Neural cell (in vitro differentiated cells): ENCODE data around the gene EPN1. TPM values are rescaled to one million over a fixed set of nuclear protein-coding genes. Genes with fewer than 3 reads are reported as not detected.
"Not testable (repeated sequence)": the region's sequence is repeated elsewhere in the genome, so short reads cannot be mapped to it uniquely, and the experiment has no call there.

ENCODE experiments used
- H2AFZ ChIP-seq: fragments of 200-600, 300-800 bp; sonication (generic), shearing (Covaris generic); 2 replicates; pipeline ENCODE4 v1.6.0; 2014; ENCODE audit warnings: low read depth, mild to moderate bottlenecking, antibody characterized with exemption, low read length, moderate library complexity
- H3F3A ChIP-seq: fragments of 200-600 bp; shearing (Covaris generic); 2 replicates; pipeline ENCODE4 v1.6.1; 2016; ENCODE audit warnings: mild to moderate bottlenecking, moderate library complexity, mixed read lengths, antibody characterized with exemption, low read length; ENCODE audit not compliant: insufficient read depth, poor library complexity, severe bottlenecking
- H3K27ac ChIP-seq: fragments of 200-600, 300-800 bp; sonication (generic), shearing (Covaris generic); 2 replicates; pipeline ENCODE4 v1.5.1; 2014; ENCODE audit warnings: mild to moderate bottlenecking, low read length, moderate library complexity
- H3K27me3 ChIP-seq: fragments of 300-800, 200-600 bp; sonication (generic), shearing (Covaris generic); 2 replicates; pipeline ENCODE4 v1.6.0; 2014; ENCODE audit warnings: mild to moderate bottlenecking, low read depth, low read length, moderate library complexity; ENCODE audit not compliant: insufficient read depth
- H3K36me3 ChIP-seq: fragments of 300-800, 200-600 bp; sonication (generic), shearing (Covaris generic); 2 replicates; pipeline ENCODE4 v1.5.1; 2014; ENCODE audit warnings: mild to moderate bottlenecking, antibody characterized with exemption, low read length, moderate library complexity; ENCODE audit not compliant: insufficient read depth
- H3K4me2 ChIP-seq: fragments of 300-800, 200-600 bp; sonication (generic), shearing (Covaris generic); 2 replicates; pipeline ENCODE4 v1.6.0; 2014; ENCODE audit warnings: mild to moderate bottlenecking, low read length
- H3K4me3 ChIP-seq: fragments of 300-800, 200-600 bp; sonication (generic), shearing (Covaris generic); 2 replicates; pipeline ENCODE4 v1.5.1; 2014; ENCODE audit warnings: mild to moderate bottlenecking, low read length, moderate library complexity
- H3K79me2 ChIP-seq: fragments of 200-600 bp; shearing (Covaris generic); replicated peaks from 2 replicates; pipeline ENCODE4 v1.6.0; 2014; ENCODE audit warnings: mild to moderate bottlenecking, low read length, moderate library complexity; ENCODE audit not compliant: insufficient read depth
- H3K9ac ChIP-seq: fragments of 300-800, 200-600 bp; sonication (generic), shearing (Covaris generic); 2 replicates; pipeline ENCODE4 v1.6.1; 2016; ENCODE audit warnings: mild to moderate bottlenecking, low read length, mixed read lengths
- H3K9me2 ChIP-seq: fragments of 200-600 bp; shearing (Covaris generic); 2 replicates; pipeline ENCODE4 v1.6.1; 2016; ENCODE audit warnings: mild to moderate bottlenecking, low read length, mixed read lengths; ENCODE audit not compliant: insufficient read depth
- H3K9me3 ChIP-seq: fragments of 200-600, 300-800 bp; sonication (generic), shearing (Covaris generic); 2 replicates; pipeline ENCODE4 v1.6.1; 2016; ENCODE audit warnings: mild to moderate bottlenecking, mixed run types, low read length, moderate library complexity, mixed read lengths
- H4K20me1 ChIP-seq: fragments of 200-600 bp; shearing (Covaris generic); 2 replicates; pipeline ENCODE4 v1.6.1; 2016; ENCODE audit warnings: mild to moderate bottlenecking, mixed run types; ENCODE audit not compliant: insufficient read depth
- EP300 ChIP-seq: fragments of 450-650 bp; conservative IDR thresholded peaks from 2 replicates; pipeline ENCODE4 v1.6.1; 2014; ENCODE audit warnings: antibody characterized with exemption, mild to moderate bottlenecking, moderate library complexity; ENCODE audit not compliant: poor library complexity, severe bottlenecking
- EZH2 ChIP-seq: fragments of 200-600, 300-800 bp; shearing (Covaris generic), sonication (generic); IDR thresholded peaks from 2 replicates; pipeline ENCODE4 v1.6.1; 2014; ENCODE audit warnings: antibody characterized with exemption, low read length, borderline replicate concordance, mild to moderate bottlenecking; ENCODE audit not compliant: insufficient read depth, poor library complexity, severe bottlenecking
- MXI1 ChIP-seq: fragments of 450-650 bp; conservative IDR thresholded peaks from 2 replicates; pipeline ENCODE4 v1.6.1; 2014; ENCODE audit warnings: antibody characterized with exemption, mild to moderate bottlenecking; ENCODE audit not compliant: poor library complexity, severe bottlenecking
- POLR2AphosphoS5 ChIP-seq: IDR thresholded peaks from 2 replicates; pipeline ENCODE4 v1.6.1; 2012
- RAD21 ChIP-seq: fragments of 450-650 bp; conservative IDR thresholded peaks from 2 replicates; pipeline ENCODE4 v1.6.1; 2014; ENCODE audit warnings: antibody characterized with exemption, mild to moderate bottlenecking, moderate library complexity
- SMC3 ChIP-seq: fragments of 450-650 bp; conservative IDR thresholded peaks from 2 replicates; pipeline ENCODE4 v1.6.1; 2014; ENCODE audit warnings: antibody characterized with exemption, mild to moderate bottlenecking, moderate library complexity; ENCODE audit not compliant: poor library complexity
- TAF1 ChIP-seq: IDR thresholded peaks from 2 replicates; pipeline ENCODE4 v1.6.1; 2012; ENCODE audit warnings: low read depth
- polyA plus RNA-seq: library from polyadenylated mRNA; depleted of rRNA; stranded (reverse); fragments of >200 nt; gene quantifications from 2 replicates; pipeline ENCODE4 v1.2.3, GENCODE V29; 2014
- TF ChIP-seq, protein P1 (sequence below): fragments of 450-650 bp; IDR thresholded peaks from 2 replicates; pipeline ENCODE4 v1.5.1; 2014; ENCODE audit warnings: antibody characterized with exemption, mild to moderate bottlenecking, moderate library complexity; ENCODE audit not compliant: poor library complexity, severe bottlenecking
- TF ChIP-seq, protein P2 (sequence below): IDR thresholded peaks from 2 replicates; pipeline ENCODE4 v1.6.1; 2012; ENCODE audit warnings: borderline replicate concordance

Gene EPN1
- polyA plus RNA-seq, 1 donor from 2014 or later, result 21.0 TPM

- no peaks in the 10 kb centered on the region for H3K36me3 ChIP-seq
- H3K27me3 ChIP-seq, result no peaks in the 10 kb centered on the region
- H2AFZ ChIP-seq, result no peak overlapping the region
- H3K4me2 ChIP-seq, result no peak overlapping the region
- H3K9me2 ChIP-seq, result no peaks in the 10 kb centered on the region
- no peak overlapping the region for H3K9ac ChIP-seq
- no peaks in the 10 kb centered on the region for H3K9me3 ChIP-seq
- no peak overlapping the region for H3K27ac ChIP-seq
- no peaks in the 10 kb centered on the region for H4K20me1 ChIP-seq
- no peak for TF ChIP-seq SMC3
- TF ChIP-seq EZH2, result no peak
- TF ChIP-seq MXI1, result no peak
- no peak for TF ChIP-seq RAD21
- no peak for TF ChIP-seq EP300
- TF ChIP-seq TAF1, result no peak
- TF ChIP-seq, protein P1, sequence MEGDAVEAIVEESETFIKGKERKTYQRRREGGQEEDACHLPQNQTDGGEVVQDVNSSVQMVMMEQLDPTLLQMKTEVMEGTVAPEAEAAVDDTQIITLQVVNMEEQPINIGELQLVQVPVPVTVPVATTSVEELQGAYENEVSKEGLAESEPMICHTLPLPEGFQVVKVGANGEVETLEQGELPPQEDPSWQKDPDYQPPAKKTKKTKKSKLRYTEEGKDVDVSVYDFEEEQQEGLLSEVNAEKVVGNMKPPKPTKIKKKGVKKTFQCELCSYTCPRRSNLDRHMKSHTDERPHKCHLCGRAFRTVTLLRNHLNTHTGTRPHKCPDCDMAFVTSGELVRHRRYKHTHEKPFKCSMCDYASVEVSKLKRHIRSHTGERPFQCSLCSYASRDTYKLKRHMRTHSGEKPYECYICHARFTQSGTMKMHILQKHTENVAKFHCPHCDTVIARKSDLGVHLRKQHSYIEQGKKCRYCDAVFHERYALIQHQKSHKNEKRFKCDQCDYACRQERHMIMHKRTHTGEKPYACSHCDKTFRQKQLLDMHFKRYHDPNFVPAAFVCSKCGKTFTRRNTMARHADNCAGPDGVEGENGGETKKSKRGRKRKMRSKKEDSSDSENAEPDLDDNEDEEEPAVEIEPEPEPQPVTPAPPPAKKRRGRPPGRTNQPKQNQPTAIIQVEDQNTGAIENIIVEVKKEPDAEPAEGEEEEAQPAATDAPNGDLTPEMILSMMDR, result no peak
- TF ChIP-seq, protein P2, sequence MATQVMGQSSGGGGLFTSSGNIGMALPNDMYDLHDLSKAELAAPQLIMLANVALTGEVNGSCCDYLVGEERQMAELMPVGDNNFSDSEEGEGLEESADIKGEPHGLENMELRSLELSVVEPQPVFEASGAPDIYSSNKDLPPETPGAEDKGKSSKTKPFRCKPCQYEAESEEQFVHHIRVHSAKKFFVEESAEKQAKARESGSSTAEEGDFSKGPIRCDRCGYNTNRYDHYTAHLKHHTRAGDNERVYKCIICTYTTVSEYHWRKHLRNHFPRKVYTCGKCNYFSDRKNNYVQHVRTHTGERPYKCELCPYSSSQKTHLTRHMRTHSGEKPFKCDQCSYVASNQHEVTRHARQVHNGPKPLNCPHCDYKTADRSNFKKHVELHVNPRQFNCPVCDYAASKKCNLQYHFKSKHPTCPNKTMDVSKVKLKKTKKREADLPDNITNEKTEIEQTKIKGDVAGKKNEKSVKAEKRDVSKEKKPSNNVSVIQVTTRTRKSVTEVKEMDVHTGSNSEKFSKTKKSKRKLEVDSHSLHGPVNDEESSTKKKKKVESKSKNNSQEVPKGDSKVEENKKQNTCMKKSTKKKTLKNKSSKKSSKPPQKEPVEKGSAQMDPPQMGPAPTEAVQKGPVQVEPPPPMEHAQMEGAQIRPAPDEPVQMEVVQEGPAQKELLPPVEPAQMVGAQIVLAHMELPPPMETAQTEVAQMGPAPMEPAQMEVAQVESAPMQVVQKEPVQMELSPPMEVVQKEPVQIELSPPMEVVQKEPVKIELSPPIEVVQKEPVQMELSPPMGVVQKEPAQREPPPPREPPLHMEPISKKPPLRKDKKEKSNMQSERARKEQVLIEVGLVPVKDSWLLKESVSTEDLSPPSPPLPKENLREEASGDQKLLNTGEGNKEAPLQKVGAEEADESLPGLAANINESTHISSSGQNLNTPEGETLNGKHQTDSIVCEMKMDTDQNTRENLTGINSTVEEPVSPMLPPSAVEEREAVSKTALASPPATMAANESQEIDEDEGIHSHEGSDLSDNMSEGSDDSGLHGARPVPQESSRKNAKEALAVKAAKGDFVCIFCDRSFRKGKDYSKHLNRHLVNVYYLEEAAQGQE, result no peak
- no peak for TF ChIP-seq POLR2AphosphoS5
- H3K79me2 ChIP-seq, result no peaks in the 10 kb centered on the region
- no peaks in the 10 kb centered on the region for H3F3A ChIP-seq
- no peak overlapping the region for H3K4me3 ChIP-seq
These were observed 75.7 kb downstream of the EPN1 start for GRCh38 chr19:55750715-55751114.

- H2AFZ ChIP-seq, result no peak overlapping the region
- H3K79me2 ChIP-seq, result no peaks in the 10 kb centered on the region
- TF ChIP-seq RAD21, result no peak
- TF ChIP-seq SMC3, result no peak
- TF ChIP-seq EZH2, result no peak
- no peak for TF ChIP-seq MXI1
- TF ChIP-seq POLR2AphosphoS5, result no peak
- TF ChIP-seq, protein P2, result no peak
- TF ChIP-seq, protein P1, result no peak
- TF ChIP-seq EP300, result no peak
- no peak for TF ChIP-seq TAF1
- H4K20me1 ChIP-seq, result no peaks in the 10 kb centered on the region
- H3K4me2 ChIP-seq, result no peak overlapping the region
- H3K4me3 ChIP-seq, result no peak overlapping the region
- no peaks in the 10 kb centered on the region for H3F3A ChIP-seq
- H3K9me3 ChIP-seq, result no peaks in the 10 kb centered on the region
- no peaks in the 10 kb centered on the region for H3K36me3 ChIP-seq
- H3K27ac ChIP-seq, result no peak overlapping the region
- H3K9me2 ChIP-seq, result no peaks in the 10 kb centered on the region
- H3K27me3 ChIP-seq, result no peaks in the 10 kb centered on the region
- no peak overlapping the region for H3K9ac ChIP-seq
These were observed 78.4 kb downstream of the EPN1 start for GRCh38 chr19:55753401-55753800.

GRCh38 chr19:55756808-55757207 lies 81.8 kb downstream of the EPN1 start:
- H3K9ac ChIP-seq, H3K27me3 ChIP-seq, H3K9me2 ChIP-seq, H2AFZ ChIP-seq, H3K27ac ChIP-seq, H3K4me2 ChIP-seq, H3K79me2 ChIP-seq, H3F3A ChIP-seq, H3K4me3 ChIP-seq, H3K36me3 ChIP-seq, H4K20me1 ChIP-seq, H3K9me3 ChIP-seq: not testable (repeated sequence)
